ENCODE results near the gene CLCN5.

DNA sequence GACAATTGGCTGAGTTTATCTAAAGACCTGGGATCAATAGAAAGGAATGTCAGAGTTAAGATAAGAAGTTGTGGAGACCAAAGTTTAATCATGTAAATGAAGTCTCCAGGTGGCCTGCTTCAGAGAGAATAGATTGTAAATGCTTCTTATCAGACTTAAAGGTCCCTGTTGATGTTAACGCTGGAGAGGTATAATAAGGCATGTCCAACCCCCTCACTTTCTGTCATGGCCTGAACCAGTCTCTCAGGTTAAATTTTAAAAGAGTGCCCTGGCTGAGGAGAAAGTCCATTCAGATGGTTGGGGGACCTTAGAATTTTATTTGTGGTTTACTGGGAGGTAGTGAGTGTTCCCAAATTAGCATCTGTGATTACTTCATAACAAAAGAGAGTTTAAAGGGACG, 191.7 kb downstream of the CLCN5 start:
- TF ChIP-seq POLR2A (IDR thresholded peaks at IDR 0.05) (no peak), POLR2AphosphoS5 (IDR thresholded peaks at IDR 0.05) (no peak), CTCF (IDR thresholded peaks at IDR 0.05) (no peak)

Data from gastroesophageal sphincter (tissue), 3 donors.